ENCODE measurements around the gene CHST8.

- TF ChIP-seq TAF1 (IDR thresholded peaks at IDR 0.05; ENCODE audit: borderline replicate concordance, insufficient read depth, low read length): no peak
- TF ChIP-seq REST (IDR thresholded peaks at IDR 0.05; ENCODE audit: insufficient read depth in 1 of 2, low read depth in 2 of 2, low read length in 2 of 2): no peak
Observed at GRCh38 chr19:33773704-33774624, 152.2 kb downstream of the CHST8 start.
